Measurements from ENCODE around the gene CRK.

CRK gene

DNA sequence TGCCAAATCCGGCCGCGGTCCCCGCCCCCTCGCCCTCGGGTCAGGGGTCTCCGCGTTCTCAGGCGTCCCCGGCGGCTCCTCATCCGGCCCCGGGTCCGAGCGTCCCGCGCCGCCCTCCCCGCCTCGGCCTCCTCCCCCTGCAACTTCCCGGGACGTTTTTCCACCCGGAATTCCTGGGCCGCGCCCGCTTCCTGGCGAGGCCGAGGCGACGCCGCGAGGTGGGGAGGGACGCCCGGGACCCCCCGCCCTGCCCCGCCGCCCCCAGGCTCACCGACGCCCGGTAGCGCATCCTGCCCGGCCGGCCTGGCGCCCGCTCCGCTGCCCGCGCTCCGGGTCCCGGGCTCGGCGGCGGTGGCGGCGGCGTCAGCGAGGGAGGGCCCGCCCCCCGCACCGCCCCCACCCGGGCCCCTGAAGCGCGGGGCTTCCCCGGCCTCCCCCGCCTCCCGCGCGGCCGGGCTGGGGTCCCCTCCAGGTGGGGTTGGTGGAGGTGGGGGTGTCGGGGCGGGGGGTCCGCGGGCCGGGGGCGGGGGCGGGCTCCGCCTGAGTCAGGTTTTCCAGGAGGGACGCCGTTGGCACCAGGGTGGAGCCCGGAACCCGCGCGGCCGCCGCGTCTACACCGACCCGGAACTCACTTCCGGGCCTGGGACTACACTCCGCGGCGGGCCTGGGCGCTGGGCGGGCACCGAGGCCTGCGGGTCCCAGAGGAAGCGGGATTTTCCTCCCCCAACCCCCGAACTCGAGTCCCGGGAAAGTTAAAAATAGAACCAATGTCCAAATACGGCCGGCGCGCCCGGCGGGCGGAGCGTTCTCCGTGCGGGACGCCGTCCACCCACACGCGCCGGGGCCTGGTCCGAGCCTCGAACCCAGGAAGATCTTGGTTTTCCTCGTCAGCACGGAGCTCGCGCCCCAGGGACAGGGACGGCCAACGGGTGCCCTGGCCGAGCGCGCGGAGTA, 29.7 kb upstream of the CRK start:
- DNase-seq = no peak

DNA sequence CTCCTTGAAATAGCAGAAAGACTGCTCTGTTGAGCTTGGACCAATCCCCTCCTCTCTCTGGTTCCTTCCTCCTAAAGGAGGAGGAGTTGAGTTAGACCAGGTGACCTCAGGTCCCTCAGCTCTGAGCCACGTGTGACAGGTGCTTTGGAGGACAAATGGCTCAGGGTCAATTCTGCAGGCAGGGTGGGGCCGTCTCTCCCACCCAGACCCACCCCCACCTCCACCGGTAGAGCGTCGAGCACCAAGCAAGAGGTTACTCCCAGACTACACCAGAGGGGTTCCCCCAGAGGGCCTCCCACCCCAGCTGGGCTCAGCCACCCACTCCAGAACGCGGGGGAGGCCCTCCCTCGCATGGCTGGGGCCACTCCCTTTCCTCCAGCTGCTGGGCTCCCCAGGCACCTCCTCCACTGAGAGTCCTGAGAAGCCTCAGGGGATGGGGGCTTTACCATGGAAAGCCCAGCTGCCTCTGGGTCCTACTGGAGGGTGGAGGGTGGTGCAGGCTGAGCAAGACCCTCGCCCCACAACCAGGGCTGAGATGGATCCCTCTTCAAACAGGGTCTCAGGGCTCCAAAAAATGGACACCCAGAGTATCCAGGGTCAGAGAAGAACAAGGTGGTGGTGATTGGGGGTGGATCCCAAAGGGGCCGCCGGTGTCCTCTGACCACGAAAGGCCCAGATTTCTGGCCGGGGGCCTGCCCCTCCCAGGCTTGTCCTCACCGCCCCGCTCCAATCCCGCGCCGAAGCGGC, 28.8 kb upstream of the CRK start:
- no peak for DNase-seq

GRCh38 chr17:1484060-1484535, 28.1 kb upstream of the CRK start:
- DNase-seq = no peak

GRCh38 chr17:1482680-1483079, 26.6 kb upstream of the CRK start:
- no peak for DNase-seq

GRCh38 chr17:1481736-1482135, 25.7 kb upstream of the CRK start:
- DNase-seq = no peak

GRCh38 chr17:1480747-1481465, 24.9 kb upstream of the CRK start:
- no peak for DNase-seq

DNA sequence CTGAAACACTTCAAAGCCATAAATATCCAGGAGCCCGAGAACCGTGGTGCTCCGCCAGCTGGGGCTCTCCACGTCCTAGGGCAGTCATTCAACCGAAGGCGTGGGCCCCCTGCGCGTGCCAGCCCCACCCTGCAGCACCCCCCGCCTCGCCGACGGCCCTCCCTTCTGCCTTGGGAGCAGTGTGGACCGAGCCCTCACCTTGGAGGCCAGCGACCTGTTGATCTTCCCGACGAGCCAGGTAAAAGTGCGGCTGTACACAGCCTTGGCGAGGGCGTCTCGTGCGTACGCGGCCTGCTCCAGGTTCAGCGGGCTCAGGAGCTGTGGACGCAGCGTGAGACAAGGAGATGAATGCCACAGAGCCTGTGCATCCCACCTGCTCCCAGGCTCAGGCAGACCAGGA, 22.4 kb upstream of the CRK start:
- DNase-seq = no peak

- DNase-seq = no peak
Observed at GRCh38 chr17:1475321-1475854, 19.4 kb upstream of the CRK start.

GRCh38 chr17:1474402-1475189, 18.6 kb upstream of the CRK start:
- DNase-seq = no peak

- no peak for DNase-seq
Observed at GRCh38 chr17:1473841-1474240, 17.8 kb upstream of the CRK start.

DNA sequence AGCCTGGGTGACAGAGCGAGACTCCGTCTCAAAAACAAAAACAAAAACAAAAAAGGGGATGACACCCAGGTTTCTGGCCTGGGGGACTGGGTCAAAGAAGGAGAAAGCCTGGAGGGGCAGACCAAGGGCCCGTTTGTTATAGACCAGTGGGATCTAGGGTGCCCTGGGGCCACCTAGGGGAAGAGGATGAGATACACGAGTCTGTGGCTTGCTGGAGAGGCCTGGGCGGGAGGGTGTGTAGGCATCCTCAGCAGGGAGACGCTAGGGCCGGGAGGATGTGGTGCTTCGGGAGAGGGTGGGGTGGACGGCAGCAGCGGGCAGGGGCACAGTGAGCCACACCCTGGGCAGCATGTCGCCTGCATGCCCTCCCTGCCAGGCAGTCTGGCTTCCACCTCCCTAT, 17.1 kb upstream of the CRK start:
- DNase-seq = no peak

GRCh38 chr17:1471911-1472821, 16.1 kb upstream of the CRK start:
- DNase-seq = no peak

GRCh38 chr17:1471490-1471889, 15.5 kb upstream of the CRK start:
- no peak for DNase-seq

GRCh38 chr17:1470755-1471462, 14.9 kb upstream of the CRK start:
- no peak for DNase-seq

DNA sequence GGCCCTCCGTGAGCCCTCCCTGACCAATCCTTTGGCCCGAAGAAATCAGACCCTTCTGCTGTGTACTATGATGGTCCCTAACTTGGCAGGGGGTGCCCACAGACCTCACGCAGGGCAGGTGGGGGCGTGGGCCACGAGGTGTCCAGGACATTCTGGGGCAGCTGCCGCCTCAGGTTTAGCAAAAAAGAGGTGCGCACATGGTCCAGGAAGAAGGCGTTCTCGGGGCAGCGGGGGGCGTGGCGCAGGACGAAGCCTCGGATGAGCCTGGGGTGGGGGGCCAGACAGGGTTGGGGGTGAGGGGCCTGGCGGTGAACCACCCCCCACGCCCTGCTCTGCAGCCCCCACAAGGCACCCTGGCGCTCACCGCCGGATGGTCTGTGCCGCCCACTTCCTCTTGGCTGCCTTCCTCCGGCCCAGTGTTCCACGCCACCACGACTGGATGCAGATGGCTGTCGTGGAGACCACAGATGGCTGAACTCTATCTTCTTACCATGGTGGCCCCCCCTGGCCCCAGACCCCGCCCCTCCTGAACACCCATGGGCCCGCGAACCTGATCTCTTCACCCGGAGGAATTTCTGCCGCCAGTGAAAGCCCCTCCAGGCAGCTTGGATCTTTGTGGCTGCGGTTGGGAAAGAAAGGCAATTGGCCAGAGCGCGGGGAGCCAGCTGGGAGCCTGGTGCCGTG, 14.2 kb upstream of the CRK start:
- no peak for DNase-seq

GRCh38 chr17:1469231-1469852, 13.3 kb upstream of the CRK start:
- no peak for DNase-seq

- no peak for DNase-seq
Observed at GRCh38 chr17:1467898-1468492, 12.0 kb upstream of the CRK start.

GRCh38 chr17:1467258-1467657, 11.2 kb upstream of the CRK start:
- DNase-seq = no peak

DNA sequence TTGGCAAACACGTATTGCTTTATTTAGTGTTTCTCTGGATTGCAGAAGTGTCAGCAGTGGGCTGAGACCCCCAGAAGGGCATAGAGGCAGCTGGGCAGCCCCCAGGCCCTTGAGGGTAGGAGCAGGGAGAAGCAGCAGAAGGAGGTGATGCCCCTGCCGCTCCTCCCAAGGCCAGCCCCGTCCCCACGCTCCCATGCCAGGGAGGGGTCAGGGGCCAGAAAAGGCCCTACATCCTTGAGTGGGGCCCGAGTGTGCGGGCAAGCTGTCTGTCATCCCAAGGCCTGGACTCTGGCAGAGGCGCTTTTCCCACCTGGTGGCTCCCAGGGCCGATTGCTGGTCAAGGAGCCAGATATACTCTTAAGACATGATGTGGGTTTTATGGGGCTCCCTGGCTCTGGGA, 8.2 kb upstream of the CRK start:
- no peak for DNase-seq
